GM21381 (cell line): ENCODE results near the gene ZGPAT.

Experiments used
- ATAC-seq: cut with Tn5 transposase; IDR thresholded peaks from one replicate; pipeline ENCODE4 v1.9.1; 2021; ENCODE audit warnings: mild to moderate bottlenecking, moderate library complexity; ENCODE audit not compliant: unreplicated experiment

Gene ZGPAT

GRCh38 chr20:63691711-63692435 lies 16.0 kb upstream of the ZGPAT start:
- ATAC-seq, result no peak

DNA sequence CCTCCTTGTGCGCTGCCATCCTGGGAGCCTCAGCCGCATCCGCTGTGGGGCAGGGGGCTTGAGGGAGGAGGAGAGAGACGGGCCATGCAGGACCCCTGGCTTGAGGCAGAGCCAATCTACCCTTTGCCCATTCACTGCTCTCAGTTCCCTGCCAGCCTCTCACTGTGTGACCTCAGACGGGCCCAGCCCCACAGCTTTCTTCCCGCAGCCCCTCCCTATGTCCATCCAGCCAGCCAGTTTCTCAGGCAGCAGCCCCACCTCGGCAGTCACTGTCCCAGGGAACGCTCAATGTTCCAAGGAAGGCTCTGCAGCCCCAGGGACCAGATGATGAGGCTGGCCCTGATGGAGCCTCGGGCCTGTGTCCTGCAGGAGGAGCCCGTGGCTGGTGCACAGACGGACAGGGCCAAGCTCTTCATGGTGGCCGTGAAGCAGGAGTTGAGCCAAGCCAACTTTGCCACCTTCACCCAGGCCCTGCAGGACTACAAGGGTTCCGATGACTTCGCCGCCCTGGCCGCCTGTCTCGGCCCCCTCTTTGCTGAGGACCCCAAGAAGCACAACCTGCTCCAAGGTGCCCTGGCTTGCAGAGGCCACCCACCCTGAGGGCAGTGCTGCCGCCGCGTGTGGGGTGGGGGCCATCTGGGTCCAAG lies 15.3 kb upstream of the ZGPAT start:
- ATAC-seq, result no peak

GRCh38 chr20:63693083-63693732 lies 14.6 kb upstream of the ZGPAT start:
- ATAC-seq, result no peak

DNA sequence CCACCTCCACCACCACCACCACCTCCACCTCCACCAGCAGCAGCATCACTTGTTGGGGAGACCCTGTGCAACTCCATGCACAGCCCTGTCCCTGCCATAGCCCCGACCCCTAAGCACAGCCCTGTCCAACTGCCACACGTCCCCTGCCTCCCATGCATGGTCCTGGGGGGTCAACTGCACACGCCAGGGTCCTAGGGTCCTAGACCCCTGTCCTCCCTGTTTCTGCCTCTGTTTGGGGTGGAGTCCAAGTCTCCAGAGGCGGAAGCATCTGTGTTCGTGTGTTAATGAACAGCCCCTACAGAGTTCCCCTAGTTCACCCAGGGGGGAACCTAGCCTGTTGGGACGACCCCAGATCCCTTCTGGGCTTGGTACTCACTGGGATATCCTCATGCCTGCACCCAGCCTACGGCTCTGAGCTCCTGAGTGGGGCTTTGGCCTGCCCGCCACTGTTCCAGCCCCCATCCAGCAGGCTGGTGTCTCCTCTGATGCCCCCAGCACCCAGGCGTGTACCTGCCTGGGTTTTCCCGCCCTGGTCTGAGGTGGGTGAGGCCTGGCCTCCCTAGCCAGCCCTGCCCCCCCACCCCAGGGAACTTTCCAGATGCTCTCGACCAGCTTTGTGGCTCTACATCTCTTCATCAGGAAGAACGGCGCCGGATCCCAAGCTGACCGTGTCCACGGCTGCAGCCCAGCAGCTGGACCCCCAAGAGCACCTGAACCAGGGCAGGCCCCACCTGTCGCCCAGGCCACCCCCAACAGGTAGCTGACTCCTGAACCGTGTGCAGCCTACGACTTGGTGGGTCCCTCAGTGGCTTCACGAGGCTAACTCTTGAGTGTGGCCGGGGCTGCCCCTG lies 13.9 kb upstream of the ZGPAT start:
- ATAC-seq, result no peak

- ATAC-seq, result no peak
Observed at GRCh38 chr20:63694584-63695423, 13.0 kb upstream of the ZGPAT start.

- ATAC-seq, result no peak
Observed at GRCh38 chr20:63695424-63696305, 12.2 kb upstream of the ZGPAT start.

DNA sequence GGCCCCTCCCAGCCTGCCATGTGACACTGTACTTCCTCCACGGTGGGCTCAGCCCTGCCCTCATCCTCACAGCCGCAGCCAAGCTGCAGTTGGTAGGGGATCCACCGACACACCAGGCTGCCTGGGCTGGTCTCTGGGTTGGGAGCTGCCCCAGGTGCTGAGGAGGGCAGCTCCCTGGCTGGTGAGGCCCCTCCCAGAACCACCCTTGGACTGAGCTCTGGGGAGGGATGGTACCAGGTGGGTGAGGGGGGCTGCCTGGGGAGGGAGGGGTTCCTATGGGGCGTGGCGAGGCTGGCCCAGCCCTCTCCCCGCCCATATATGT lies 11.6 kb upstream of the ZGPAT start:
- no peak for ATAC-seq

DNA sequence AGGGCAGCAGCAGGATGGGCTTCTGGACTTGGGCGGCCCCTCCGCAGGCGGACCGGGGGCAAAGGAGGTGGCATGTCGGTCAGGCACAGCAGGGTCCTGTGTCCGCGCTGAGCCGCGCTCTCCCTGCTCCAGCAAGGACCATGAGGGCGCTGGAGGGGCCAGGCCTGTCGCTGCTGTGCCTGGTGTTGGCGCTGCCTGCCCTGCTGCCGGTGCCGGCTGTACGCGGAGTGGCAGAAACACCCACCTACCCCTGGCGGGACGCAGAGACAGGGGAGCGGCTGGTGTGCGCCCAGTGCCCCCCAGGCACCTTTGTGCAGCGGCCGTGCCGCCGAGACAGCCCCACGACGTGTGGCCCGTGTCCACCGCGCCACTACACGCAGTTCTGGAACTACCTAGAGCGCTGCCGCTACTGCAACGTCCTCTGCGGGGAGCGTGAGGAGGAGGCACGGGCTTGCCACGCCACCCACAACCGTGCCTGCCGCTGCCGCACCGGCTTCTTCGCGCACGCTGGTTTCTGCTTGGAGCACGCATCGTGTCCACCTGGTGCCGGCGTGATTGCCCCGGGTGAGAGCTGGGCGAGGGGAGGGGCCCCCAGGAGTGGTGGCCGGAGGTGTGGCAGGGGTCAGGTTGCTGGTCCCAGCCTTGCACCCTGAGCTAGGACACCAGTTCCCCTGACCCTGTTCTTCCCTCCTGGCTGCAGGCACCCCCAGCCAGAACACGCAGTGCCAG lies 11.0 kb upstream of the ZGPAT start, which contains the start of gene TNFRSF6B:
TSS of gene TNFRSF6B (plus strand) at position 25 of the 729 bp plus-strand sequence. CDS start at position 141, 116 bp downstream.
- no peak for ATAC-seq

GRCh38 chr20:63697357-63697867 lies 10.4 kb upstream of the ZGPAT start:
- ATAC-seq, result no peak

DNA sequence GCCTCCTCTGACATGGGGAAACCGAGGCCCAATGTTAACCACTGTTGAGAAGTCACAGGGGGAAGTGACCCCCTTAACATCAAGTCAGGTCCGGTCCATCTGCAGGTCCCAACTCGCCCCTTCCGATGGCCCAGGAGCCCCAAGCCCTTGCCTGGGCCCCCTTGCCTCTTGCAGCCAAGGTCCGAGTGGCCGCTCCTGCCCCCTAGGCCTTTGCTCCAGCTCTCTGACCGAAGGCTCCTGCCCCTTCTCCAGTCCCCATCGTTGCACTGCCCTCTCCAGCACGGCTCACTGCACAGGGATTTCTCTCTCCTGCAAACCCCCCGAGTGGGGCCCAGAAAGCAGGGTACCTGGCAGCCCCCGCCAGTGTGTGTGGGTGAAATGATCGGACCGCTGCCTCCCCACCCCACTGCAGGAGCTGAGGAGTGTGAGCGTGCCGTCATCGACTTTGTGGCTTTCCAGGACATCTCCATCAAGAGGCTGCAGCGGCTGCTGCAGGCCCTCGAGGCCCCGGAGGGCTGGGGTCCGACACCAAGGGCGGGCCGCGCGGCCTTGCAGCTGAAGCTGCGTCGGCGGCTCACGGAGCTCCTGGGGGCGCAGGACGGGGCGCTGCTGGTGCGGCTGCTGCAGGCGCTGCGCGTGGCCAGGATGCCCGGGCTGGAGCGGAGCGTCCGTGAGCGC lies 9.8 kb upstream of the ZGPAT start:
- no peak for ATAC-seq

DNA sequence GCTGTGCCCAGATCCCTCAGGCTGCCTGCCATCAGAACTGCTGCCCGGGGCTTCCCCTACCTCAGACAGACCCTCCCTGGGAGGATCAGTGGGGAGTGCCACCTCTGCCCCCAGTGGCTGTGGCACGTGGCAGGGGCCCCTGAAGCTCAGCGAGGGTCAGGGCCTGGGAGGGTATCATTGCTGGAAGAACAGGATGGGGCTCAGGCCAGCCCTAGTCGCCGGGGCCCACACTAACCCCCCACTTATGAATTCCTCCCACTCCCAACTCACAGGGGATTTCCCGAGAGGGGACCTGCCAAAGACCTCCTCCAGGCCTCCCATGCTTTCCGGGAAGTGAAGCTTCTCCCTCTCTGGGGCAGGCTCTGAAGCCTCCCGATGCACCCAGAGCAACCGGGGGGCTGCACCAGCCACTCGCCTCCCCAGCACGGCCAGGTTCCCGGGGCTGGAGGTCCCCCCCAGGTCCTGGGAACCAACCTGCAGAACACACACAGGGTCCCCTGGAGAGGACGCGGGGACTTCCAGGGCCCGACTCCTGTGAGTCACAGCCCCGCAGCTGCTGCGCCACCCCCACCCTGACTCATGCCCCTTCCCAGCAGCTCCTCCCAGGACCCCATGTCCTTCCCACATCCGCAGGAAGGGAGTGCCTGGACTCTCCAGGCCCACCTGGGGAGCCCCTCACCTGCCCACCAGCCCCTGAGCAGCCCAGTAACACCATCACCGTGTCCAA lies 8.9 kb upstream of the ZGPAT start:
- ATAC-seq, result no peak

GRCh38 chr20:63699466-63700198 lies 8.2 kb upstream of the ZGPAT start:
- ATAC-seq, result no peak

DNA sequence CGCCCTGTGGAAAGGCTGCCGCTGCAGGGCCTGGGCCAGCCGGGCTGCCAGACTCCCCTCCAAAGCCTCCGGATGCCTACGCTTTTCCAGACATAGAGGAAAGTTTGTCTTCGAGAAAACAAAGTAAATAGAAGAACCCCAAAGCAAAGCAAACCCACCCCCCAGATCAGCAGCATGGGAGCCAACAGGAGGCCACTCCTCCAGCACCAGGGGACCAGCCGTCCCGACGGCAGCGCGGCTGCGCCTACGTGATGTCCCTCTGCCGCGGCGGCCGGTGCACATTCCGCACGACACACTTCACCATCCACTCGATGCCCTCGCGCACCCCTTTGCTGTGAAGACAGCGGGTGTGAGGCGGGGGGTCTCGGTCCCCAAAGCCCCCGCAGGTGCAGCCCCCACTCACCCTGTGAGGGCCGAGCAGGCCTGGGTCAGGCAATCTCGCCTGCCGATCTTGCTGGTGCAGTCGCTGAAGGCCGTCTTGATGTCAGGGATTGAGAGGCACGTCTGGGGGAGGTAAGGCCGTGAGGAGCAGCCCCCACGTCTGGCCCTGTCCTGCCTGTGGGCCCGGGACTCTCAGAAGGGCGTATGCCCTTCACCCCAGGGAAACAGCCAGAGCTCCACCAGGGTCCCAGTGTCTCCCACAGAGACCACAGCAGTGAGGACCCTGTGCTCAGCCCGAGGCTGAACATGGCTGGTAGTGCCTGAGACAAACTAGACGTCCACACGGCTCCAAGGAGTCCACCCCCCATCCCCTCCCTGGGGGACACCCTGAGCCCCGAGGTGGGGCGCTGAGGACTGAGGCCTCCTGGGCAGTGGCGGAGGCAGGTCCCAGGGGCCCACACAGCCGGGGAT lies 7.4 kb upstream of the ZGPAT start:
- ATAC-seq, result no peak

DNA sequence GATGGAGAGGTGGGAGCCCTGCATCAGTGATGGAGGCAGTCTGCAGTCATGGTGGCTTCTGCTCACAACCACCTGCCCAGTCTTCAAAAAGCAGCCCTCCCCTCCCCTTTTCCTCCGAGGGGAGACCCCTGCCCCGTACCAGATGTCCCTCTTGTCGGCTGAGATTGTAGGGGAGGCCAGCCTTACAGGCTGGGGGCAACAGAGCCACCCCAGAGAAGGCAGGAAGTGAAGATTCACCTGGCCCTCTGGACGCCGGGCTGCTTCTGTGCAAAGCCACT lies 6.8 kb upstream of the ZGPAT start:
- ATAC-seq, result no peak

DNA sequence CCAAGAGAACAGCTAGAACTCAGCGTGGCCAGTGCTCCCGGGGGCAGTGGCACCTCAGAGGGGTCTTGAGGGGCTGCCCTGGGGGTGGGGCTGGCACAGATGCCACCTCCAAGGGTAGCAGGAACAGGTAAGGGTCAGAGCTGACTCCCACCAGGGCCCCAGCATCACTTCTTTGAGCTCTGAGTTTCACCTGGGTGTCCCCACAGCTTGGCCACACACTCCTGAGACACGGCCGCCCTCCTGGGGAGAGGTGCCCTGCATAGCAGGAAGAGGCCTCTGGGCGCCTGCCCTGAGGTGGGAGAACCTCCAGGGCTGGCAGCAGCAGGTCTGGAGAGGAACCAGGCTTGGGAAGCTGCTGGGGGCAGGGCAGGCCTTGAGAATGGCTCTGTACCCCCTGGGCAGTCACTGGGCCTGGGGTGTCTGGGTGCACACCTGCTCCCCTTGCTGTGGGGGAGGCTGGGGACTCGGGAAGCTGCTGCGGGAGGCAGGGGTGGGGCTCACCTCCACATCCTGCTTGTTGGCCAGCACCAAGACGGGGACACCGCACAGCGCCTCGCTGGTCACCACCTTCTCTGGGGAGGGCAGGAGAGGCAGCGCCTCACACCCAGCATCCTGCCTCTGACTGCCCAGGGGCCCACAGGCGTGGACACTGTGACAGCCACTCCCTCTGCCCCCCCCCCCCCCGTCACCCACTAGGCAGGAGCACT lies 6.4 kb upstream of the ZGPAT start:
- no peak for ATAC-seq
